GM21619 (cell line): ENCODE measurements around the gene OVAAL.

Source experiments
- ATAC-seq: cut with Tn5 transposase; IDR thresholded peaks from one replicate; pipeline ENCODE4 v1.9.1; 2021; ENCODE audit not compliant: unreplicated experiment

Gene OVAAL

GRCh38 chr1:180603850-180604226 is 45.1 kb downstream of the OVAAL start:
- ATAC-seq = no peak

- ATAC-seq = no peak
These were observed 47.4 kb downstream of the OVAAL start for GRCh38 chr1:180606155-180606554.

- ATAC-seq = no peak
These were observed 51.1 kb downstream of the OVAAL start for GRCh38 chr1:180609643-180610555.

- ATAC-seq = no peak
These were observed 51.8 kb downstream of the OVAAL start for GRCh38 chr1:180610556-180611015.

- no peak for ATAC-seq
These were observed 52.5 kb downstream of the OVAAL start for GRCh38 chr1:180611016-180611930.

GRCh38 chr1:180612632-180613031 is 53.9 kb downstream of the OVAAL start:
- no peak for ATAC-seq

GRCh38 chr1:180614730-180615129 is 56.0 kb downstream of the OVAAL start:
- ATAC-seq = no peak

GRCh38 chr1:180615493-180616290 is 56.9 kb downstream of the OVAAL start:
- no peak for ATAC-seq
